Measurements from ENCODE around the gene CADPS2.
"Not testable (repeated sequence)": the region's sequence is repeated elsewhere in the genome, so short reads cannot be mapped to it uniquely, and the experiment has no call there.

CADPS2 gene

GRCh38 chr7:122673951-122674350, 212.3 kb downstream of the CADPS2 start:
- DNase-seq (ENCODE audit: low read depth) = no peak

- no peak for DNase-seq (ENCODE audit: low read depth)
Measured at GRCh38 chr7:122672536-122672935, 213.7 kb downstream of the CADPS2 start.

GRCh38 chr7:122663733-122664132, 222.5 kb downstream of the CADPS2 start:
- no peak for DNase-seq (ENCODE audit: low read depth)

- no peak for DNase-seq (ENCODE audit: low read depth)
Measured at GRCh38 chr7:122658856-122659255, 227.4 kb downstream of the CADPS2 start.

GRCh38 chr7:122653685-122654084, 232.6 kb downstream of the CADPS2 start:
- DNase-seq (ENCODE audit: low read depth) = no peak

- DNase-seq (ENCODE audit: low read depth) = no peak
Measured at GRCh38 chr7:122652876-122653275, 233.4 kb downstream of the CADPS2 start.

GRCh38 chr7:122651451-122651850, 234.8 kb downstream of the CADPS2 start:
- DNase-seq (ENCODE audit: low read depth) = no peak

- no peak for DNase-seq (ENCODE audit: low read depth)
Measured at GRCh38 chr7:122643250-122643649, 243.0 kb downstream of the CADPS2 start.

- no peak for DNase-seq (ENCODE audit: low read depth)
Measured at GRCh38 chr7:122638459-122638858, 247.8 kb downstream of the CADPS2 start.

GRCh38 chr7:122637784-122638183, 248.5 kb downstream of the CADPS2 start:
- no peak for DNase-seq (ENCODE audit: low read depth)

- not testable (repeated sequence) for DNase-seq (ENCODE audit: low read depth)
Measured at GRCh38 chr7:122635481-122635880, 250.8 kb downstream of the CADPS2 start.

- no peak for DNase-seq (ENCODE audit: low read depth)
Measured at GRCh38 chr7:122633472-122633871, 252.8 kb downstream of the CADPS2 start.

GRCh38 chr7:122632238-122632637, 254.0 kb downstream of the CADPS2 start:
- no peak for DNase-seq (ENCODE audit: low read depth)

- DNase-seq (ENCODE audit: low read depth) = no peak
Measured at GRCh38 chr7:122629412-122629953, 256.8 kb downstream of the CADPS2 start.

- no peak for DNase-seq (ENCODE audit: low read depth)
Measured at GRCh38 chr7:122628651-122629411, 257.4 kb downstream of the CADPS2 start.

GRCh38 chr7:122626785-122627184, 259.5 kb downstream of the CADPS2 start:
- no peak for DNase-seq (ENCODE audit: low read depth)

GRCh38 chr7:122622682-122623081, 263.6 kb downstream of the CADPS2 start:
- DNase-seq (ENCODE audit: low read depth) = no peak

GRCh38 chr7:122619664-122620063, 266.6 kb downstream of the CADPS2 start:
- no peak for DNase-seq (ENCODE audit: low read depth)

- no peak for DNase-seq (ENCODE audit: low read depth)
Measured at GRCh38 chr7:122618585-122619189, 267.6 kb downstream of the CADPS2 start.

- DNase-seq (ENCODE audit: low read depth) = no peak
Measured at GRCh38 chr7:122616951-122617350, 269.3 kb downstream of the CADPS2 start.

GRCh38 chr7:122605929-122606328, 280.3 kb downstream of the CADPS2 start:
- DNase-seq (ENCODE audit: low read depth) = no peak

- DNase-seq (ENCODE audit: low read depth) = no peak
Measured at GRCh38 chr7:122604251-122604650, 282.0 kb downstream of the CADPS2 start.

- no peak for DNase-seq (ENCODE audit: low read depth)
Measured at GRCh38 chr7:122602800-122603199, 283.5 kb downstream of the CADPS2 start.

GRCh38 chr7:122600630-122601029, 285.6 kb downstream of the CADPS2 start:
- no peak for DNase-seq (ENCODE audit: low read depth)
